ENCODE results near the gene DGKA.
A peak's percentile ranks its signal among the peaks of the same experiment; 100 is the strongest.
"Not testable (repeated sequence)": the region's sequence is repeated elsewhere in the genome, so short reads cannot be mapped to it uniquely, and the experiment has no call there.

Gene DGKA

GRCh38 chr12:55930771-55931316, at the start of gene DGKA:
DGKA (plus strand) TSS chr12:55931162; CDS start chr12:55936504, 5,342 bp downstream.
- Mint-ChIP-seq H3K4me3 (peak within 1 kb of the TSS; percentile 99), H3K4me1 (peaks cover 56% of the 10 kb centered on the region), H3K9me3 (no peaks in the 10 kb centered on the region), H3K27ac (peak within 1 kb of the TSS; percentile 94), H3K27me3 (no peaks in the 10 kb centered on the region), H3K36me3 (peaks cover 8% of the 10 kb centered on the region)

- H3K27me3 Mint-ChIP-seq = no peaks in the 10 kb centered on the region
- H3K9me3 Mint-ChIP-seq = no peaks in the 10 kb centered on the region
- H3K4me3 Mint-ChIP-seq = no peak overlapping the region
- no peak overlapping the region for H3K27ac Mint-ChIP-seq
- peaks cover 5% of the 10 kb centered on the region for H3K4me1 Mint-ChIP-seq
- no peaks in the 10 kb centered on the region for H3K36me3 Mint-ChIP-seq
These were observed 45.8 kb upstream of the DGKA start for GRCh38 chr12:55885113-55885512.

GRCh38 chr12:55891310-55891709, 39.7 kb upstream of the DGKA start:
- H3K4me3 Mint-ChIP-seq = no peak overlapping the region
- H3K36me3 Mint-ChIP-seq = no peaks in the 10 kb centered on the region
- no peaks in the 10 kb centered on the region for H3K27me3 Mint-ChIP-seq
- H3K9me3 Mint-ChIP-seq = no peaks in the 10 kb centered on the region
- no peak overlapping the region for H3K27ac Mint-ChIP-seq
- H3K4me1 Mint-ChIP-seq = no peaks in the 10 kb centered on the region

DNA sequence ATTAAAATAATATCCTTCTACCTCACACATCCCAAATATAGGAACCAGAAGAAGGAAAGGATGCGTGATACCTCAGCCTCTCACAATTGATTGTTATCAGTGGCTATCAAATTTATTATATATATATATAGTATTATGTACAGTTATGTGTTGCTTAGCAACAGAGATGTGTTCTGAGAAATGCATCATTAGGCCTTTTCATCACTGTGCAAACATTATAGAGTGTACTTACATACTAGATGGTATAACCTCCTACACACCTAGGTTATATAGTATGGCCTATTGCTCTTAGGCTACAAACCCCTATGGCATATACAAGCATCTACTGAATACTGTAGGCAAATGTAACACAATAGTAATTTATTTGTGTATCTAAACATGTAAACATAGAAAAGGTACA, 37.2 kb upstream of the DGKA start:
- H3K4me1 Mint-ChIP-seq = peaks cover 5% of the 10 kb centered on the region
- H3K27me3 Mint-ChIP-seq = no peaks in the 10 kb centered on the region
- H3K4me3 Mint-ChIP-seq = no peak overlapping the region
- H3K36me3 Mint-ChIP-seq = no peaks in the 10 kb centered on the region
- no peak overlapping the region for H3K27ac Mint-ChIP-seq
- no peaks in the 10 kb centered on the region for H3K9me3 Mint-ChIP-seq

GRCh38 chr12:55899082-55899481, 31.9 kb upstream of the DGKA start:
- H3K27me3 Mint-ChIP-seq = no peaks in the 10 kb centered on the region
- H3K4me3 Mint-ChIP-seq = no peak overlapping the region
- no peaks in the 10 kb centered on the region for H3K9me3 Mint-ChIP-seq
- H3K27ac Mint-ChIP-seq = peak overlapping the region; percentile 44
- peaks cover 4% of the 10 kb centered on the region for H3K36me3 Mint-ChIP-seq
- peaks cover 18% of the 10 kb centered on the region for H3K4me1 Mint-ChIP-seq

DNA sequence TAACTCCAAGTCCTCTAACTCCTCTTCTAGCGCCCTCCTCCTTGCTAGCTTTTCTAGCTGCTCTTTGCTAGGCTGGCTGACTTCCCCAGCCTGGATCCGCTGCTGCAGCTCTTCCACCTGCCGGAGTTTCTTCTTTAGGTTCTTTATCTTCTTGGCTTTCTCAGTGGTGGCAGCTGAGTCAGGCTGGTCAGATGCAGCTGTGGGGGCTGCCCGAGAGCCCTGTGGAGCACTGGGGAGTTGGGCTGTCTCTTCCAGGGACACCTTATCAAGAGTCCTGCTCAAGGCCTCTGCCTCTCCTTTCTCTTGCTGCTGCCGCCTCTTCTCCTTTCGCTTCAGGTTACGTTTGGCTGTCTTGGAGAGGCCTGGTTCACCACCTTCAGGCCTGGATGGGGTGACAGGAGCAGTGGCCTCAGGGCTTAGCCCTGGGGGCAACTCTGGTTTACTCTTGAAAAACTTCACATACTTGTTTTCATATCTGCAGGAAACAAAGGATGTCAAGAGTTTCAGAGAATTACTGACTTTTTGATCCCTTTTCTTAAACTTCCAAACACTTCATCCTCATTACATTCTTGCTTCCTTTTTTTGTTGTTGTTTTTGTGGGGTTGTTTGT, 29.0 kb upstream of the DGKA start:
- Mint-ChIP-seq H3K36me3 (peaks cover 4% of the 10 kb centered on the region), H3K27ac (peak overlapping the region; percentile 76), H3K4me3 (no peak overlapping the region), H3K27me3 (no peaks in the 10 kb centered on the region), H3K4me1 (peaks cover 18% of the 10 kb centered on the region), H3K9me3 (no peaks in the 10 kb centered on the region)

GRCh38 chr12:55906056-55906455, 24.9 kb upstream of the DGKA start:
- H3K4me1 Mint-ChIP-seq = peaks cover 17% of the 10 kb centered on the region
- no peak overlapping the region for H3K27ac Mint-ChIP-seq
- no peaks in the 10 kb centered on the region for H3K27me3 Mint-ChIP-seq
- H3K4me3 Mint-ChIP-seq = no peak overlapping the region
- H3K9me3 Mint-ChIP-seq = no peaks in the 10 kb centered on the region
- peaks cover 5% of the 10 kb centered on the region for H3K36me3 Mint-ChIP-seq

DNA sequence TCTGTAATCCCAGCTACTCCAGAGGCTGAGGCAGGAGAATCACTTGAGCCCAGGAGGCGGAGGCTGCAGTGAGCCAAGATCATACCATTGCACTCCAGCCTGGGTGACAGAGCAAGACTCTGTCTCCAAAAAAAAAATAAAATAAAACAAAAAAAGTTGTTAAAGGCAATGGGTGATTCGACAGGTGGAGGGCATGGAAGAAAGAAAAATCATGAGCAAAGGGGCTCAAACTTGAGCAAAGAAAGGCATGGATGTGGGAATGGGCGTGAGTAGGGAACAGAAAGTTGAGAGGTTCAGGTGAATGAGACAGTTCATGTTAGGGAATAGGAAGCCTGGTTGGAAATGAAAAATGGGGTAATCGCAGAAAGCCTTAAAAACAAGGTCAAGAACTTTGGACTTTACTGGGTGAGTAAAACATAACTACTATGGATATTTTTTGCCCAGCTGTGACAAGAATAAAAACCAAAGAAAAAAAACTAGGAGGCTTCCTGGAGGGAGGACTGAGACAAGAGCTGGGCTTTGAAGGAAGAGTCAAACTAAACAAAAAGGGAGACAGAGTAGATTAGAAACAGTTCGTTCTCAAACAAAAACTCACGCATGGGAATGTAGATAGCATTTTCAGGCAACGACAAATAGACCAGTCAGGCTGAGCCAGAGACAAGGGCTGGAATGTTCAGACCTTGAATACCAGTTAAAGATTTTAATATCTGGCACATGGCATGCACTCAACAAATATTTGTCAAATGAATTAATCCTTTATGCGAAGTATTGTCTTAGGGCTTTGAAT, 22.0 kb upstream of the DGKA start:
- peaks cover 23% of the 10 kb centered on the region for H3K4me1 Mint-ChIP-seq

GRCh38 chr12:55909513-55909884, 21.5 kb upstream of the DGKA start:
- H3K27me3 Mint-ChIP-seq = no peaks in the 10 kb centered on the region
- H3K4me3 Mint-ChIP-seq = no peak overlapping the region
- H3K9me3 Mint-ChIP-seq = no peaks in the 10 kb centered on the region
- peaks cover 29% of the 10 kb centered on the region for H3K4me1 Mint-ChIP-seq
- peak overlapping the region; percentile 68 for H3K27ac Mint-ChIP-seq
- peaks cover 8% of the 10 kb centered on the region for H3K36me3 Mint-ChIP-seq

More for the DNA sequence above, 22.0 kb upstream of the DGKA start:
- Mint-ChIP-seq H3K9me3 (no peaks in the 10 kb centered on the region), H3K4me3 (no peak overlapping the region), H3K27ac (peak overlapping the region; percentile 68), H3K27me3 (no peaks in the 10 kb centered on the region), H3K36me3 (peaks cover 8% of the 10 kb centered on the region)

GRCh38 chr12:55912908-55913307, 18.1 kb upstream of the DGKA start:
- peaks cover 13% of the 10 kb centered on the region for H3K36me3 Mint-ChIP-seq
- H3K4me3 Mint-ChIP-seq = no peak overlapping the region
- no peaks in the 10 kb centered on the region for H3K27me3 Mint-ChIP-seq
- H3K27ac Mint-ChIP-seq = peak overlapping the region; percentile 36
- peaks cover 46% of the 10 kb centered on the region for H3K4me1 Mint-ChIP-seq
- H3K9me3 Mint-ChIP-seq = no peaks in the 10 kb centered on the region

DNA sequence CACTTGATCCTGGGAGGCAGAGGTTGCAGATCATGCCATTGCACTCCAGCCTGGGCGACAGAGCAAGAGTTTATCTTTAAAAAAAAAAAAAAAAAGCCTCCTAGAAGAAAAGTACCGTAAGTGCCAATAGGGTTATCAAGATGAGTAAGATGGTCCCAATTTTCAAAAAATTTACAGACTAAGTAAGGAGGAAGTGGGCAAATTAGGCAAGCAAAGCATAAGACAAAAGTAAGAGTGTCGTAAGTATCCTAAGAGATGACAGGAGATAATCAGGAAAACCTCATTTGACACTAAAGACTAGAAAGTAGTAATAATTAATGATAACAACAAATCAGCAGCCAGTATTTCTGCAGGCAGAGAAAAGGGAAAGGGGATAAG, 15.5 kb upstream of the DGKA start:
- H3K4me1 Mint-ChIP-seq = peaks cover 38% of the 10 kb centered on the region
- H3K9me3 Mint-ChIP-seq = no peaks in the 10 kb centered on the region
- H3K4me3 Mint-ChIP-seq = no peak overlapping the region
- peak overlapping the region; percentile 64 for H3K27ac Mint-ChIP-seq
- peaks cover 11% of the 10 kb centered on the region for H3K36me3 Mint-ChIP-seq
- H3K27me3 Mint-ChIP-seq = no peaks in the 10 kb centered on the region

- H3K27me3 Mint-ChIP-seq = not testable (repeated sequence)
These were observed 11.9 kb upstream of the DGKA start for GRCh38 chr12:55919032-55919431.

GRCh38 chr12:55922126-55922525, 8.8 kb upstream of the DGKA start:
- H3K27ac Mint-ChIP-seq = no peak overlapping the region
- H3K4me3 Mint-ChIP-seq = no peak overlapping the region
- H3K4me1 Mint-ChIP-seq = peaks cover 53% of the 10 kb centered on the region

More at GRCh38 chr12:55919032-55919431, 11.9 kb upstream of the DGKA start:
- not testable (repeated sequence) for H3K36me3 Mint-ChIP-seq, H3K4me3 Mint-ChIP-seq, H3K27ac Mint-ChIP-seq, H3K9me3 Mint-ChIP-seq
- H3K4me1 Mint-ChIP-seq = peaks cover 52% of the 10 kb centered on the region

DNA sequence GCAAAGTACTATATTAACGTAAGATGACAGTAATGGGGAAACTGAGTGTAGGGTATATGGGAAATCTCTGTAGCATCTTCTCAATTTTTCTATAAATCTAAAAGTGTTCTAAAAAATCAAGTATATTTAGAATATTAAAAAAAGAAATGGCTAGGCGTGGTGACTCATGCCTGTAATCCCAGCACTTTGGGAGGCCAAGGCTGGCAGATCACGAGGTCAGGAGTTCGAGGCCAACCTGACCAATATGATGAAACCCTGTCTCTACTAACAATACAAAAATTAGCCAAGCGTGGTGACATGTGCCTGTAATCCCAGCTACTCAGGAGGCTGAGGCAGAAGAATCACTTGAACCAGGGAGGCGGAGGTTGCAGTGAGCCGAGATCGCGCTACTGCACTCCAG, 7.3 kb upstream of the DGKA start:
- H3K9me3 Mint-ChIP-seq, H3K36me3 Mint-ChIP-seq, H3K4me3 Mint-ChIP-seq, H3K27me3 Mint-ChIP-seq: not testable (repeated sequence)
- Mint-ChIP-seq H3K27ac (peak overlapping the region; percentile 37), H3K4me1 (peaks cover 53% of the 10 kb centered on the region)

More at GRCh38 chr12:55922126-55922525, 8.8 kb upstream of the DGKA start:
- Mint-ChIP-seq H3K27me3 (no peaks in the 10 kb centered on the region), H3K9me3 (no peaks in the 10 kb centered on the region), H3K36me3 (peaks cover 5% of the 10 kb centered on the region)

- Mint-ChIP-seq H3K27me3 (no peaks in the 10 kb centered on the region), H3K36me3 (peaks cover 5% of the 10 kb centered on the region), H3K27ac (peak overlapping the region; percentile 93), H3K9me3 (no peaks in the 10 kb centered on the region), H3K4me3 (peak overlapping the region; percentile 99), H3K4me1 (peaks cover 61% of the 10 kb centered on the region)
These were observed 5.6 kb upstream of the DGKA start for GRCh38 chr12:55925371-55925770.

All from activated naive CD4-positive, alpha-beta T cell treated with anti-CD3 and anti-CD28 coated beads, Interleukin-2, amount 50 U/mL, for 24 hours (primary cell).